Stimulated activated CD4-positive, alpha-beta T cell treated with anti-CD3 and anti-CD28 coated beads, TNF-alpha, amount 100 ng/mL, for 48 hours (primary cell): ENCODE data around the gene ERBB2.

Experiments
- DNase-seq, 3 donors: peaks; one replicate each; pipeline ENCODE4 v3.0.0-alpha.2; 2020; ENCODE audit warnings: low read depth in 3 of 3

ERBB2 gene

GRCh38 chr17:39665642-39666224 lies 34.1 kb upstream of the ERBB2 start:
- no peak for DNase-seq

GRCh38 chr17:39666231-39666600 lies 33.6 kb upstream of the ERBB2 start:
- DNase-seq = no peak

- DNase-seq = no peak
These were observed 33.1 kb upstream of the ERBB2 start for GRCh38 chr17:39666601-39667261.

GRCh38 chr17:39667262-39667944 lies 32.5 kb upstream of the ERBB2 start:
- no peak for DNase-seq

GRCh38 chr17:39667945-39668924 lies 31.6 kb upstream of the ERBB2 start, which contains the start of gene PNMT:
Gene PNMT, plus strand, starts transcription at chr17:39668453. Its CDS starts 23 bp downstream, at chr17:39668476.
- DNase-seq = peak; percentile 42 to 60 (median 53)

GRCh38 chr17:39669897-39670735 lies 29.7 kb upstream of the ERBB2 start:
- DNase-seq = no peak

GRCh38 chr17:39670746-39671145 lies 29.1 kb upstream of the ERBB2 start:
- DNase-seq = no peak

GRCh38 chr17:39671651-39672521 lies 28.0 kb upstream of the ERBB2 start:
- no peak for DNase-seq

GRCh38 chr17:39672522-39673334 lies 27.1 kb upstream of the ERBB2 start:
- DNase-seq = no peak

GRCh38 chr17:39673335-39674081 lies 26.4 kb upstream of the ERBB2 start:
- no peak for DNase-seq

GRCh38 chr17:39674179-39674578 lies 25.7 kb upstream of the ERBB2 start:
- no peak for DNase-seq

- DNase-seq = no peak
These were observed 25.0 kb upstream of the ERBB2 start for GRCh38 chr17:39674702-39675389.

GRCh38 chr17:39675390-39676082 lies 24.3 kb upstream of the ERBB2 start:
- no peak for DNase-seq

GRCh38 chr17:39676198-39676819 lies 23.6 kb upstream of the ERBB2 start:
- no peak for DNase-seq

- no peak for DNase-seq
These were observed 22.8 kb upstream of the ERBB2 start for GRCh38 chr17:39677072-39677471.

- no peak for DNase-seq
These were observed 22.1 kb upstream of the ERBB2 start for GRCh38 chr17:39677542-39678339.
